ENCODE data around the gene MRPL48.

DNA sequence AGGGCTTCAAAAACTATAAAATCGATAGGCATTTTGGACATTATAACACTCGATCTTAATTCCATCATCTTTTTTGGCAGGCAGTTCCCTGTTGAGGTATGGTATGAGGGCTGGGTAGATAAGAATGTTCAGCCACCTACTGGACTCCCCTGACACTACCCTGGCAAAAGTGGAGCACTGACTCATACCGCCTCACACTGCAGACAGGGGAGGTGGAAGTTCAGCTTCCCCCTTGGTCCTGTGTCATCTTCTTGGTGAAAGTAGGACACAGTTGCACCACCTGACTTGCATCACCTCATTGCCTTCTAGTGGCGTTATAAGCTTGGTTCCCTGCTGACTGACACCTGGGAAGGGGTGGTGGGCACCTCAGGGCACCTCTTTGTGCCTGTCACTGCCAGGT, 119.5 kb downstream of the MRPL48 start:
- TF ChIP-seq, protein P1, sequence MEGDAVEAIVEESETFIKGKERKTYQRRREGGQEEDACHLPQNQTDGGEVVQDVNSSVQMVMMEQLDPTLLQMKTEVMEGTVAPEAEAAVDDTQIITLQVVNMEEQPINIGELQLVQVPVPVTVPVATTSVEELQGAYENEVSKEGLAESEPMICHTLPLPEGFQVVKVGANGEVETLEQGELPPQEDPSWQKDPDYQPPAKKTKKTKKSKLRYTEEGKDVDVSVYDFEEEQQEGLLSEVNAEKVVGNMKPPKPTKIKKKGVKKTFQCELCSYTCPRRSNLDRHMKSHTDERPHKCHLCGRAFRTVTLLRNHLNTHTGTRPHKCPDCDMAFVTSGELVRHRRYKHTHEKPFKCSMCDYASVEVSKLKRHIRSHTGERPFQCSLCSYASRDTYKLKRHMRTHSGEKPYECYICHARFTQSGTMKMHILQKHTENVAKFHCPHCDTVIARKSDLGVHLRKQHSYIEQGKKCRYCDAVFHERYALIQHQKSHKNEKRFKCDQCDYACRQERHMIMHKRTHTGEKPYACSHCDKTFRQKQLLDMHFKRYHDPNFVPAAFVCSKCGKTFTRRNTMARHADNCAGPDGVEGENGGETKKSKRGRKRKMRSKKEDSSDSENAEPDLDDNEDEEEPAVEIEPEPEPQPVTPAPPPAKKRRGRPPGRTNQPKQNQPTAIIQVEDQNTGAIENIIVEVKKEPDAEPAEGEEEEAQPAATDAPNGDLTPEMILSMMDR (IDR thresholded peaks at IDR 0.05) = no peak
- TF ChIP-seq EZH2 (IDR thresholded peaks at IDR 0.05) = no peak
- TF ChIP-seq EZH2phosphoT487 (IDR thresholded peaks at IDR 0.05) = no peak
